SK-N-SH (cell line): Measurements from ENCODE around the gene NKIRAS1. TPM values are rescaled to one million over a fixed set of nuclear protein-coding genes. Genes with fewer than 3 reads are reported as not detected.

Experiments
- CTCF ChIA-PET: fragments of 300-600, 350-600 bp; formaldehyde crosslinking; extraction: SDS; loops from one replicate; lab custom pipeline; 2021; lab: Yijun Ruan, JAX
- POLR2A ChIA-PET: fragments of 350-600 bp; sonication (Branson Sonifier 250); formaldehyde crosslinking; extraction: SDS; loops from one replicate; lab custom pipeline; 2020; ENCODE audit warnings: antibody characterized with exemption, inconsistent platforms; lab: Yijun Ruan, JAX
- DNase-seq: peaks from one replicate; pipeline ENCODE4 v3.0.0; 2012
- H2AFZ ChIP-seq: fragments of 200-600 bp; sonication (generic); 2 replicates; pipeline ENCODE4 v1.8.1; 2016; ENCODE audit warnings: antibody characterized with exemption, mild to moderate bottlenecking, low read depth
- H3F3A ChIP-seq: fragments of 200-600 bp; sonication (generic); replicated peaks from 2 replicates; pipeline ENCODE3; 2016; ENCODE audit warnings: antibody characterized with exemption, mild to moderate bottlenecking; ENCODE audit not compliant: insufficient read depth
- H3K27ac ChIP-seq, 2 experiments: fragments of 200-500 bp in 1 of 2; fragments of 200-600 bp in 1 of 2; sonication (Bioruptor generic) in 1 of 2; sonication (generic), shearing (Covaris generic) in 1 of 2; 2 replicates each; pipeline versions ENCODE4 v1.5.1 to v1.6.1; 2014 to 2016; ENCODE audit warnings: low read depth in 2 of 2, inconsistent platforms in 1 of 2, low read length in 1 of 2, mild to moderate bottlenecking in 1 of 2, mixed read lengths in 1 of 2
- H3K27me3 ChIP-seq: fragments of 200-600 bp; sonication (generic), shearing (Covaris generic); 2 replicates; pipeline ENCODE4 v1.6.1; 2016; ENCODE audit warnings: mixed run types; ENCODE audit not compliant: insufficient read depth
- H3K36me3 ChIP-seq, 2 experiments: fragments of 200-500 bp in 1 of 2; fragments of 200-600 bp in 1 of 2; sonication (Bioruptor generic) in 1 of 2; sonication (generic) in 1 of 2; replicated peaks in 1 of 2; 2 replicates each; pipeline versions ENCODE3 to v1.5.1; 2014 to 2016; ENCODE audit warnings: low read length in 1 of 2, mild to moderate bottlenecking in 1 of 2; ENCODE audit not compliant: insufficient read depth in 2 of 2, control insufficient read depth in 1 of 2
- H3K4me1 ChIP-seq, 2 experiments: fragments of 200-500 bp in 1 of 2; fragments of 200-600 bp in 1 of 2; sonication (Bioruptor generic) in 1 of 2; sonication (generic), shearing (Covaris generic) in 1 of 2; 2 replicates each; pipeline versions ENCODE4 v1.5.1 to v1.6.1; 2014 to 2016; ENCODE audit warnings: low read depth in 1 of 2, low read length in 1 of 2, mixed run types in 1 of 2; ENCODE audit not compliant: insufficient read depth in 2 of 2, control insufficient read depth in 1 of 2
- H3K4me2 ChIP-seq: fragments of 200-600 bp; sonication (generic), shearing (Covaris generic); 2 replicates; pipeline ENCODE4 v1.6.1; 2017; ENCODE audit warnings: mixed run types
- H3K4me3 ChIP-seq, 2 experiments: fragments of 200-500 bp in 1 of 2; fragments of 200-600 bp in 1 of 2; sonication (Bioruptor generic) in 1 of 2; sonication (generic), shearing (Covaris generic) in 1 of 2; 2 replicates each; pipeline versions ENCODE4 v1.5.1 to v1.8.1; 2014 to 2016; ENCODE audit warnings: low read depth in 2 of 2, inconsistent platforms in 1 of 2, low read length in 1 of 2, mild to moderate bottlenecking in 1 of 2, mixed read lengths in 1 of 2, moderate library complexity in 1 of 2
- H3K79me2 ChIP-seq: fragments of 200-600 bp; sonication (generic); 2 replicates; pipeline ENCODE4 v1.8.1; 2017; ENCODE audit warnings: mild to moderate bottlenecking; ENCODE audit not compliant: insufficient read depth
- H3K9ac ChIP-seq: fragments of 200-600 bp; sonication (generic); 2 replicates; pipeline ENCODE4 v1.6.1; 2017; ENCODE audit warnings: mixed run types
- H3K9me2 ChIP-seq: fragments of 200-600 bp; sonication (generic); 2 replicates; pipeline ENCODE4 v1.6.1; 2017; ENCODE audit warnings: mixed run types
- H3K9me3 ChIP-seq: fragments of 200-600 bp; sonication (generic); 2 replicates; pipeline ENCODE4 v1.6.1; 2017; ENCODE audit warnings: mixed run types, mild to moderate bottlenecking, moderate library complexity
- H4K20me1 ChIP-seq: fragments of 200-600 bp; sonication (generic); 2 replicates; pipeline ENCODE4 v1.6.1; 2017; ENCODE audit warnings: mild to moderate bottlenecking, mixed run types; ENCODE audit not compliant: insufficient read depth
- EZH2phosphoT487 ChIP-seq: fragments of 200-600 bp; sonication (generic); IDR thresholded peaks from 2 replicates; pipeline ENCODE4 v1.6.1; 2017; ENCODE audit warnings: low read depth, mixed run types, mild to moderate bottlenecking, antibody characterized with exemption, moderate library complexity, borderline replicate concordance
- SMC3 ChIP-seq: IDR thresholded peaks from 2 replicates; pipeline ENCODE4 v1.6.1; 2012; ENCODE audit warnings: low read depth, low read length, improper control_type of control experiment
- TAF1 ChIP-seq: IDR thresholded peaks from 2 replicates; pipeline ENCODE4 v1.6.1; 2012; ENCODE audit warnings: low read depth, mild to moderate bottlenecking, low read length, moderate library complexity, borderline replicate concordance
- TCF12 ChIP-seq: IDR thresholded peaks from 2 replicates; pipeline ENCODE4 v1.4.0; 2012
- TEAD4 ChIP-seq: IDR thresholded peaks from 2 replicates; pipeline ENCODE4 v1.4.0; 2012; ENCODE audit warnings: mild to moderate bottlenecking, borderline replicate concordance; ENCODE audit not compliant: insufficient read depth
- WGBS: methylation state at CpG from one replicate; pipeline ENCODE4 v1.1.6; 2017; ENCODE audit warnings: low lambda C conversion rate; 5-methylcytosine and 5-hydroxymethylcytosine counted together
- polyA plus RNA-seq, 3 experiments: library from polyadenylated mRNA; depleted of rRNA; stranded (reverse); fragments of >200 nt; gene quantifications; 2 replicates each; pipeline ENCODE4 v1.2.3, GENCODE V29; 2012
- TF ChIP-seq, protein P1 (sequence below): IDR thresholded peaks from 2 replicates; pipeline ENCODE4 v1.4.0; 2012; ENCODE audit warnings: low read depth, borderline replicate concordance
- TF ChIP-seq, protein P2 (sequence below): fragments of 150-350 bp; IDR thresholded peaks from 2 replicates; pipeline ENCODE4 v1.6.1; 2017; ENCODE audit warnings: antibody characterized with exemption, low read length, low read depth, borderline replicate concordance

The NKIRAS1 gene
- polyA plus RNA-seq, 1 of the 3 experiments (the other 2 are of a cell fraction): 8.1 TPM

GRCh38 chr3:23845326-23846216 is 71.2 kb downstream of the NKIRAS1 start:
- H2AFZ ChIP-seq: no peak overlapping the region
- no peak overlapping the region for H3K4me2 ChIP-seq
- CTCF ChIA-PET: interaction anchor here (1.9 to 2.3 kb wide), 2 partner anchors 11 to 16 kb away, joined by 5 to 9 read pairs; no protein-coding TSS in a partner anchor
- TF ChIP-seq, protein P1, sequence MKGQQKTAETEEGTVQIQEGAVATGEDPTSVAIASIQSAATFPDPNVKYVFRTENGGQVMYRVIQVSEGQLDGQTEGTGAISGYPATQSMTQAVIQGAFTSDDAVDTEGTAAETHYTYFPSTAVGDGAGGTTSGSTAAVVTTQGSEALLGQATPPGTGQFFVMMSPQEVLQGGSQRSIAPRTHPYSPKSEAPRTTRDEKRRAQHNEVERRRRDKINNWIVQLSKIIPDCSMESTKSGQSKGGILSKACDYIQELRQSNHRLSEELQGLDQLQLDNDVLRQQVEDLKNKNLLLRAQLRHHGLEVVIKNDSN: no peak
- no peak for TF ChIP-seq TCF12
- no peak for TF ChIP-seq SMC3
- peaks cover 88% of the 10 kb centered on the region for H3K79me2 ChIP-seq
- no peak for DNase-seq
- H3K27me3 ChIP-seq: no peaks in the 10 kb centered on the region
- POLR2A ChIA-PET: no interaction called here
- H3K9ac ChIP-seq: no peak overlapping the region
- H3K4me3 ChIP-seq: no peak overlapping the region
- H3K36me3 ChIP-seq: peaks cover 0 to 9% of the 10 kb centered on the region in 2 experiments
- 98% methylated on average over 5 of the region's 5 CpGs for WGBS
- no peaks in the 10 kb centered on the region for H3F3A ChIP-seq
- no peaks in the 10 kb centered on the region for H3K9me2 ChIP-seq
- no peaks in the 10 kb centered on the region for H3K9me3 ChIP-seq
- H3K4me1 ChIP-seq: peaks cover 0 to 1% of the 10 kb centered on the region in 2 experiments; a peak in 2 of 4 replicates
- peaks cover 23% of the 10 kb centered on the region; the same call in 1 of the 2 replicates for H4K20me1 ChIP-seq
- H3K27ac ChIP-seq: no peak overlapping the region

DNA sequence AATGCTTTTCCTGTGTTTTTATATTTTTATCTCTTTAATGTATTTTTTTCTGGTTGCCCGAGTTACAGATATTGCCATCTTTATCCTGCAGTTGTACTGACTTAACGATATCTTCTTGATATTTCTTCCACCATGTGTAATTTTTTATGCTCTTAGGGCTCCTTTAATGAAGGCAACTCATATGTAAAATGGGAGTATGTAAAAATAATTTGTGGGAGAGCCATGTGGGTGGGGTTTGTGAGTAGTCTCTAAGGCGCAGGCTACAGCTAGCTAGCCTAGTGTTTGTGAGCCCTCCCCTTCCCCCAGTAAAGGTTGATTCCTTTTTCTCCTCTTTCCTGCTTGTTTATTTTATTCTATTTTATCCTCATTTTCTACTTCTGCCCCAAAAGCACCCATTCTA is 72.9 kb downstream of the NKIRAS1 start:
- H3F3A ChIP-seq: peaks cover 4% of the 10 kb centered on the region
- DNase-seq: no peak
- H3K9ac ChIP-seq: no peak overlapping the region
- peaks cover 0 to 3% of the 10 kb centered on the region in 2 experiments; a peak in 2 of 4 replicates for H3K4me1 ChIP-seq
- H3K9me2 ChIP-seq: no peaks in the 10 kb centered on the region
- peaks cover 2 to 13% of the 10 kb centered on the region in 2 experiments for H3K36me3 ChIP-seq
- TF ChIP-seq TCF12: no peak
- TF ChIP-seq SMC3: no peak
- TF ChIP-seq TEAD4: no peak
- TF ChIP-seq, protein P2, sequence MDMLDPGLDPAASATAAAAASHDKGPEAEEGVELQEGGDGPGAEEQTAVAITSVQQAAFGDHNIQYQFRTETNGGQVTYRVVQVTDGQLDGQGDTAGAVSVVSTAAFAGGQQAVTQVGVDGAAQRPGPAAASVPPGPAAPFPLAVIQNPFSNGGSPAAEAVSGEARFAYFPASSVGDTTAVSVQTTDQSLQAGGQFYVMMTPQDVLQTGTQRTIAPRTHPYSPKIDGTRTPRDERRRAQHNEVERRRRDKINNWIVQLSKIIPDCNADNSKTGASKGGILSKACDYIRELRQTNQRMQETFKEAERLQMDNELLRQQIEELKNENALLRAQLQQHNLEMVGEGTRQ: no peak
- TF ChIP-seq TAF1: no peak
- TF ChIP-seq EZH2phosphoT487: no peak
- TF ChIP-seq, all 33 proteins: peak for 0
- Histone ChIP-seq H3K4me2 (no peak overlapping the region), H4K20me1 (peaks cover 18% of the 10 kb centered on the region; the same call in 1 of the 2 replicates), H3K4me3 (no peak overlapping the region), H3K79me2 (peaks cover 86% of the 10 kb centered on the region), H3K27me3 (no peaks in the 10 kb centered on the region), H3K9me3 (no peaks in the 10 kb centered on the region), H3K27ac (no peak overlapping the region), H2AFZ (no peak overlapping the region)
- 96% methylated on average over 3 of the region's 3 CpGs for WGBS
- POLR2A ChIA-PET: no interaction called here
- CTCF ChIA-PET: interaction anchor here (1.1 to 2.3 kb wide), 3 partner anchors 10 to 40 kb away, joined by 3 to 9 read pairs (median 7); no protein-coding TSS in a partner anchor

Other genes starting within 250 kb of the NKIRAS1 start
- gene UBE2E1, start 111.0 kb downstream of the NKIRAS1 start, polyA plus RNA-seq (2012; rRNA removed): 59.9 and 85.2 TPM in 2 replicates
- gene RPL15, start 142 bp upstream of the NKIRAS1 start, polyA plus RNA-seq (2012; rRNA removed): 4,623 and 5,582 TPM in 2 replicates
- gene NR1D2, start 28.3 kb upstream of the NKIRAS1 start, polyA plus RNA-seq (2012; rRNA removed): 12.0 and 15.4 TPM in 2 replicates